SK-N-MC (cell line): ENCODE results near the gene CEMIP.

Source experiments
- EZH2 ChIP-seq: fragments of 200-600 bp; sonication (generic); IDR thresholded peaks from one replicate; pipeline ENCODE4 v1.6.1; 2017; ENCODE audit warnings: antibody characterized with exemption
- POLR2AphosphoS5 ChIP-seq: IDR thresholded peaks from 2 replicates; pipeline ENCODE4 v1.6.1; 2012; ENCODE audit warnings: mild to moderate bottlenecking, low read depth, low read length, borderline replicate concordance

GRCh38 chr15:80736560-80736959 is 42.6 kb upstream of the CEMIP start:
- TF ChIP-seq POLR2AphosphoS5 (no peak), EZH2 (no peak)
